ENCODE data around the gene GIMAP4. TPM values are rescaled to one million over a fixed set of nuclear protein-coding genes. Genes with fewer than 3 reads are reported as not detected.
"Not testable (repeated sequence)": the region's sequence is repeated elsewhere in the genome, so short reads cannot be mapped to it uniquely, and the experiment has no call there.

GIMAP4 gene
- total RNA-seq, 1 donor from 2014 or later, result 6.4 TPM

GRCh38 chr7:150610233-150610632 lies 43.0 kb downstream of the GIMAP4 start:
- Mint-ChIP-seq H3K36me3 (ENCODE audit: low read depth, unreplicated experiment) (peaks cover 12% of the 10 kb centered on the region), H3K27me3 (ENCODE audit: unreplicated experiment) (peaks cover 2% of the 10 kb centered on the region), H3K27ac (ENCODE audit: unreplicated experiment) (no peak overlapping the region), H3K4me1 (ENCODE audit: unreplicated experiment) (no peaks in the 10 kb centered on the region), H3K9me3 (ENCODE audit: unreplicated experiment) (peaks cover 8% of the 10 kb centered on the region), H3K4me3 (ENCODE audit: unreplicated experiment) (no peak overlapping the region)
- no peak for DNase-seq (ENCODE audit: low spot score)
- no peak for TF ChIP-seq CTCF (IDR thresholded peaks at IDR 0.05; ENCODE audit: unreplicated experiment)

- Mint-ChIP-seq H3K4me1 (ENCODE audit: unreplicated experiment) (no peaks in the 10 kb centered on the region), H3K36me3 (ENCODE audit: low read depth, unreplicated experiment) (peaks cover 5% of the 10 kb centered on the region), H3K9me3 (ENCODE audit: unreplicated experiment) (no peaks in the 10 kb centered on the region), H3K27ac (ENCODE audit: unreplicated experiment) (no peak overlapping the region), H3K27me3 (ENCODE audit: unreplicated experiment) (no peaks in the 10 kb centered on the region), H3K4me3 (ENCODE audit: unreplicated experiment) (no peak overlapping the region)
- TF ChIP-seq CTCF (IDR thresholded peaks at IDR 0.05; ENCODE audit: unreplicated experiment), result no peak
- DNase-seq (ENCODE audit: low spot score), result no peak
Observed at GRCh38 chr7:150612925-150613324, 45.7 kb downstream of the GIMAP4 start.

GRCh38 chr7:150613880-150614279 lies 46.7 kb downstream of the GIMAP4 start:
- H3K4me1 Mint-ChIP-seq (ENCODE audit: unreplicated experiment), result no peaks in the 10 kb centered on the region
- no peak overlapping the region for H3K4me3 Mint-ChIP-seq (ENCODE audit: unreplicated experiment)
- H3K27me3 Mint-ChIP-seq (ENCODE audit: unreplicated experiment), result no peaks in the 10 kb centered on the region
- H3K9me3 Mint-ChIP-seq (ENCODE audit: unreplicated experiment), result no peaks in the 10 kb centered on the region
- H3K27ac Mint-ChIP-seq (ENCODE audit: unreplicated experiment), result no peak overlapping the region
- peaks cover 5% of the 10 kb centered on the region for H3K36me3 Mint-ChIP-seq (ENCODE audit: low read depth, unreplicated experiment)
- DNase-seq (ENCODE audit: low spot score), result no peak
- TF ChIP-seq CTCF (IDR thresholded peaks at IDR 0.05; ENCODE audit: unreplicated experiment), result no peak

GRCh38 chr7:150614426-150614825 lies 47.2 kb downstream of the GIMAP4 start:
- not testable (repeated sequence) for H3K36me3 Mint-ChIP-seq (ENCODE audit: low read depth, unreplicated experiment); H3K4me3 Mint-ChIP-seq (ENCODE audit: unreplicated experiment); DNase-seq (ENCODE audit: low spot score); H3K27ac Mint-ChIP-seq (ENCODE audit: unreplicated experiment); H3K9me3 Mint-ChIP-seq (ENCODE audit: unreplicated experiment); H3K4me1 Mint-ChIP-seq (ENCODE audit: unreplicated experiment); H3K27me3 Mint-ChIP-seq (ENCODE audit: unreplicated experiment)

- H3K27ac Mint-ChIP-seq (ENCODE audit: unreplicated experiment); H3K36me3 Mint-ChIP-seq (ENCODE audit: low read depth, unreplicated experiment); DNase-seq (ENCODE audit: low spot score); H3K27me3 Mint-ChIP-seq (ENCODE audit: unreplicated experiment); H3K4me1 Mint-ChIP-seq (ENCODE audit: unreplicated experiment); H3K9me3 Mint-ChIP-seq (ENCODE audit: unreplicated experiment); H3K4me3 Mint-ChIP-seq (ENCODE audit: unreplicated experiment): not testable (repeated sequence)
Observed at GRCh38 chr7:150615221-150615755, 48.1 kb downstream of the GIMAP4 start.

- Mint-ChIP-seq H3K36me3 (ENCODE audit: low read depth, unreplicated experiment) (no peaks in the 10 kb centered on the region), H3K27me3 (ENCODE audit: unreplicated experiment) (no peaks in the 10 kb centered on the region), H3K9me3 (ENCODE audit: unreplicated experiment) (no peaks in the 10 kb centered on the region), H3K4me1 (ENCODE audit: unreplicated experiment) (no peaks in the 10 kb centered on the region), H3K4me3 (ENCODE audit: unreplicated experiment) (no peak overlapping the region), H3K27ac (ENCODE audit: unreplicated experiment) (no peak overlapping the region)
- no peak for TF ChIP-seq CTCF (IDR thresholded peaks at IDR 0.05; ENCODE audit: unreplicated experiment)
- no peak for DNase-seq (ENCODE audit: low spot score)
Observed at GRCh38 chr7:150620061-150620460, 52.9 kb downstream of the GIMAP4 start.
